CD14-positive monocyte (primary cell): ENCODE results near the gene SUGCT. TPM values are rescaled to one million over a fixed set of nuclear protein-coding genes. Genes with fewer than 3 reads are reported as not detected.

ENCODE experiments used
- DNase-seq, 3 donors: peaks; one replicate each; pipeline ENCODE4 v3.0.0-alpha.2; 2011 to 2022
- H2AFZ ChIP-seq: 2 replicates; pipeline ENCODE4 v1.6.0; 2012; ENCODE audit warnings: mild to moderate bottlenecking, low read depth, low read length, inconsistent platforms; ENCODE audit not compliant: insufficient read depth, poor library complexity, severe bottlenecking
- H3K27ac ChIP-seq, 2 donors: 1 replicate in 1 of 2; 2 replicates in 1 of 2; pipeline ENCODE4 v1.5.1; 2012 to 2013; ENCODE audit warnings: low read length in 2 of 2, control low read depth in 1 of 2, inconsistent platforms in 1 of 2, low read depth in 1 of 2, mild to moderate bottlenecking in 1 of 2
- H3K27me3 ChIP-seq, 2 donors: one replicate each; pipeline versions ENCODE4 v1.6.0 to v1.6.1; 2011 to 2013; ENCODE audit warnings: low read length in 2 of 2; ENCODE audit not compliant: control insufficient read depth in 2 of 2, insufficient read depth in 2 of 2
- H3K36me3 ChIP-seq, 2 donors: replicated peaks in 1 of 2; 1 replicate in 1 of 2; 2 replicates in 1 of 2; pipeline versions ENCODE4 v1.5.1 to v1.6.1; 2012 to 2013; ENCODE audit warnings: low read length in 2 of 2, control low read depth in 1 of 2, inconsistent platforms in 1 of 2, mild to moderate bottlenecking in 1 of 2; ENCODE audit not compliant: insufficient read depth in 2 of 2, control insufficient read depth in 1 of 2
- H3K4me1 ChIP-seq, 2 donors: 1 replicate in 1 of 2; 2 replicates in 1 of 2; pipeline versions ENCODE4 v1.5.1 to v1.6.1; 2012 to 2013; ENCODE audit warnings: low read length in 2 of 2, control low read depth in 1 of 2, inconsistent platforms in 1 of 2, mild to moderate bottlenecking in 1 of 2, moderate library complexity in 1 of 2; ENCODE audit not compliant: insufficient read depth in 2 of 2, control insufficient read depth in 1 of 2
- H3K4me2 ChIP-seq: replicated peaks from 2 replicates; pipeline ENCODE3; 2012; ENCODE audit warnings: low read length, moderate library complexity, mild to moderate bottlenecking; ENCODE audit not compliant: poor library complexity, severe bottlenecking; ENCODE audit errors: extremely low read depth
- H3K4me3 ChIP-seq, 3 experiments: fragments of 200-600 bp in 1 of 3; sonication (generic) in 1 of 3; replicated peaks in 1 of 3; 1 replicate in 2 of 3; 2 replicates in 1 of 3; pipeline ENCODE4 v1.5.1; 2011 to 2013; ENCODE audit warnings: low read length in 3 of 3, mild to moderate bottlenecking in 3 of 3, control low read depth in 2 of 3, low read depth in 2 of 3, inconsistent platforms in 1 of 3, moderate library complexity in 1 of 3
- H3K79me2 ChIP-seq: 2 replicates; pipeline ENCODE4 v1.6.0; 2012; ENCODE audit warnings: mild to moderate bottlenecking, control low read depth, inconsistent platforms, low read length, moderate library complexity; ENCODE audit not compliant: insufficient read depth
- H3K9ac ChIP-seq: 2 replicates; pipeline ENCODE4 v1.6.0; 2017; ENCODE audit warnings: low read length, mild to moderate bottlenecking; ENCODE audit not compliant: insufficient read depth, poor library complexity, severe bottlenecking
- H3K9me3 ChIP-seq, 2 donors: replicated peaks in 1 of 2; 1 replicate in 1 of 2; 2 replicates in 1 of 2; pipeline versions ENCODE4 v1.5.1 to v1.6.1; 2012 to 2013; ENCODE audit warnings: low read length in 2 of 2, control low read depth in 1 of 2; ENCODE audit not compliant: control insufficient read depth in 1 of 2, insufficient read depth in 1 of 2
- H4K20me1 ChIP-seq: 2 replicates; pipeline ENCODE4 v1.6.0; 2012; ENCODE audit warnings: mild to moderate bottlenecking, low read length, control low read depth, moderate library complexity; ENCODE audit not compliant: insufficient read depth
- H3K27ac Mint-ChIP-seq, 7 donors: one replicate each; pipeline ENCODE4 v1.8.0; 2020; ENCODE audit warnings: mild to moderate bottlenecking in 7 of 7, mixed read lengths in 7 of 7, moderate library complexity in 6 of 7, inconsistent platforms in 2 of 7
- H3K27me3 Mint-ChIP-seq, 3 donors: one replicate each; pipeline ENCODE4 v1.8.0; 2021 to 2022; ENCODE audit warnings: low read depth in 3 of 3, mild to moderate bottlenecking in 3 of 3, mixed read lengths in 3 of 3, moderate library complexity in 3 of 3, inconsistent platforms in 1 of 3
- H3K36me3 Mint-ChIP-seq, 2 donors: one replicate each; pipeline ENCODE4 v1.8.0; 2020; ENCODE audit warnings: mixed read lengths in 2 of 2, inconsistent platforms in 1 of 2, mild to moderate bottlenecking in 1 of 2
- H3K4me1 Mint-ChIP-seq: one replicate; pipeline ENCODE4 v1.8.0; 2020; ENCODE audit warnings: mild to moderate bottlenecking, mixed read lengths
- H3K4me3 Mint-ChIP-seq, 2 donors: one replicate each; pipeline ENCODE4 v1.8.0; 2020; ENCODE audit warnings: mild to moderate bottlenecking in 2 of 2, mixed read lengths in 2 of 2, moderate library complexity in 1 of 2
- H3K9me3 Mint-ChIP-seq, 7 donors: one replicate each; pipeline ENCODE4 v1.8.0; 2020 to 2022; ENCODE audit warnings: mixed read lengths in 7 of 7, mild to moderate bottlenecking in 6 of 7, moderate library complexity in 6 of 7, inconsistent platforms in 2 of 7
- CTCF ChIP-seq: fragments of 200-600 bp; IDR thresholded peaks from one replicate; pipeline ENCODE4 v1.8.0; 2022; ENCODE audit warnings: antibody characterized with exemption, mild to moderate bottlenecking
- WGBS: methylation state at CpG from one replicate; pipeline ENCODE4 v1.1.5; 2013; ENCODE audit warnings: missing lambda C conversion rate; ENCODE audit not compliant: insufficient coverage; 5-methylcytosine and 5-hydroxymethylcytosine counted together
- intact Hi-C, 2 donors: fragments of 100-400 bp; cut with micrococcal nuclease; formaldehyde crosslinking; loops; one replicate each; pipeline versions ENCODE4 v1.15.0 to v1.15.1; 2023
- polyA plus RNA-seq, 3 donors: library from polyadenylated mRNA; depleted of rRNA in 1 of 3; unstranded in 2 of 3; stranded (reverse) in 1 of 3; fragments of 300-500 nt in 2 of 3; fragments of >200 nt in 1 of 3; fragmentation: Illumina TruSeq in 2 of 3; gene quantifications; 1 replicate in 2 of 3; 2 replicates in 1 of 3; pipeline ENCODE4 v1.2.3, GENCODE V29; 2012 to 2021

Gene SUGCT
- polyA plus RNA-seq, 3 donors = not detected

- H3K4me3 Mint-ChIP-seq = no peak overlapping the region
- no peaks in the 10 kb centered on the region for H3K4me1 ChIP-seq
- H3K9me3 ChIP-seq = peaks cover 5 to 9% of the 10 kb centered on the region in 2 donors
- peaks cover 2 to 12% (median 8%) of the 10 kb centered on the region in 7 donors for H3K9me3 Mint-ChIP-seq
- H3K27me3 Mint-ChIP-seq = no peaks in the 10 kb centered on the region
- H3K4me2 ChIP-seq = no peak overlapping the region
- H3K4me1 Mint-ChIP-seq = no peaks in the 10 kb centered on the region
- peak overlapping the region in 1 of 7 donors; percentile 26 for H3K27ac Mint-ChIP-seq
- TF ChIP-seq CTCF = peak; percentile 62
- intact Hi-C loops = loop anchor here in 1 of 2 donors (5.0 kb wide), 1 partner anchor 100 kb away; no protein-coding TSS in a partner anchor
- no peak overlapping the region for H3K4me3 ChIP-seq
- DNase-seq = peak; percentile 2 to 23 (median 11)
- H3K9ac ChIP-seq = no peak overlapping the region
- no peaks in the 10 kb centered on the region for H3K36me3 ChIP-seq
- peak overlapping the region; percentile 1 for H2AFZ ChIP-seq
- no peaks in the 10 kb centered on the region for H3K79me2 ChIP-seq
- H3K27me3 ChIP-seq = no peaks in the 10 kb centered on the region
- H3K36me3 Mint-ChIP-seq = no peaks in the 10 kb centered on the region
- no peak overlapping the region for H3K27ac ChIP-seq
- H4K20me1 ChIP-seq = no peaks in the 10 kb centered on the region
- WGBS = no CpG with 5 or more reads among the region's 6 CpGs
These were observed 372.4 kb downstream of the SUGCT start for GRCh38 chr7:40507166-40507565.

- Histone ChIP-seq H3K36me3 (no peaks in the 10 kb centered on the region), H3K9ac (no peak overlapping the region), H3K4me2 (no peak overlapping the region), H2AFZ (no peak overlapping the region), H3K79me2 (no peaks in the 10 kb centered on the region), H4K20me1 (no peaks in the 10 kb centered on the region), H3K9me3 (peaks cover 5% of the 10 kb centered on the region in 2 donors), H3K27ac (no peak overlapping the region), H3K4me3 (no peak overlapping the region), H3K27me3 (no peaks in the 10 kb centered on the region), H3K4me1 (no peaks in the 10 kb centered on the region)
- H3K36me3 Mint-ChIP-seq = no peaks in the 10 kb centered on the region
- H3K9me3 Mint-ChIP-seq = peaks cover 2 to 12% (median 10%) of the 10 kb centered on the region in 7 donors
- no peak for TF ChIP-seq CTCF
- H3K27me3 Mint-ChIP-seq = no peaks in the 10 kb centered on the region
- H3K4me3 Mint-ChIP-seq = no peak overlapping the region
- no CpG with 5 or more reads among the region's 4 CpGs for WGBS
- intact Hi-C loops = loop anchor here in 1 of 2 donors (5.0 kb wide), 1 partner anchor 98 kb away; no protein-coding TSS in a partner anchor
- H3K4me1 Mint-ChIP-seq = no peaks in the 10 kb centered on the region
- no peak overlapping the region for H3K27ac Mint-ChIP-seq
- DNase-seq = no peak
These were observed 374.6 kb downstream of the SUGCT start for GRCh38 chr7:40509287-40509996.
